Esophagus squamous epithelium (tissue), 4 donors: ENCODE measurements around the gene MAML3.

Experiments used
- POLR2A ChIP-seq, 4 donors: fragments of 450-650 bp; IDR thresholded peaks; one replicate each; pipeline ENCODE4 v1.6.1; 2017; ENCODE audit warnings: antibody characterized with exemption in 4 of 4, mild to moderate bottlenecking in 4 of 4, moderate library complexity in 3 of 4
- TF ChIP-seq, protein P1 (sequence below), 6 experiments: fragments of 450-650 bp in 4 of 6; fragments of 200-600 bp in 2 of 6; sonication (generic) in 2 of 6; IDR thresholded peaks; one replicate each; pipeline ENCODE4 v1.5.1; 2016 to 2019; ENCODE audit warnings: antibody characterized with exemption in 6 of 6, mild to moderate bottlenecking in 4 of 6, moderate library complexity in 4 of 6

GRCh38 chr4:139908636-139909437, 245.1 kb downstream of the MAML3 start:
- TF ChIP-seq, protein P1, sequence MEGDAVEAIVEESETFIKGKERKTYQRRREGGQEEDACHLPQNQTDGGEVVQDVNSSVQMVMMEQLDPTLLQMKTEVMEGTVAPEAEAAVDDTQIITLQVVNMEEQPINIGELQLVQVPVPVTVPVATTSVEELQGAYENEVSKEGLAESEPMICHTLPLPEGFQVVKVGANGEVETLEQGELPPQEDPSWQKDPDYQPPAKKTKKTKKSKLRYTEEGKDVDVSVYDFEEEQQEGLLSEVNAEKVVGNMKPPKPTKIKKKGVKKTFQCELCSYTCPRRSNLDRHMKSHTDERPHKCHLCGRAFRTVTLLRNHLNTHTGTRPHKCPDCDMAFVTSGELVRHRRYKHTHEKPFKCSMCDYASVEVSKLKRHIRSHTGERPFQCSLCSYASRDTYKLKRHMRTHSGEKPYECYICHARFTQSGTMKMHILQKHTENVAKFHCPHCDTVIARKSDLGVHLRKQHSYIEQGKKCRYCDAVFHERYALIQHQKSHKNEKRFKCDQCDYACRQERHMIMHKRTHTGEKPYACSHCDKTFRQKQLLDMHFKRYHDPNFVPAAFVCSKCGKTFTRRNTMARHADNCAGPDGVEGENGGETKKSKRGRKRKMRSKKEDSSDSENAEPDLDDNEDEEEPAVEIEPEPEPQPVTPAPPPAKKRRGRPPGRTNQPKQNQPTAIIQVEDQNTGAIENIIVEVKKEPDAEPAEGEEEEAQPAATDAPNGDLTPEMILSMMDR (IDR thresholded peaks at IDR 0.05): no peak
- TF ChIP-seq POLR2A (IDR thresholded peaks at IDR 0.05): no peak
